GM13976 (cell line): ENCODE measurements around the gene GRN.
"Not testable (repeated sequence)": the region's sequence is repeated elsewhere in the genome, so short reads cannot be mapped to it uniquely, and the experiment has no call there.

Source experiments
- DNase-seq: peaks from one replicate; pipeline ENCODE4 v3.0.0; 2012; ENCODE audit warnings: low spot score
- in situ Hi-C: fragments of 300-500 bp; cut with MboI; formaldehyde crosslinking; loops from one replicate; pipeline ENCODE4 v1.12.0; 2022; ENCODE audit warnings: low sequenced_read_pairs, mixed read lengths, inconsistent platforms; ENCODE audit not compliant: unreplicated experiment
- TF ChIP-seq, protein P1 (sequence below): IDR thresholded peaks from 2 replicates; pipeline ENCODE4 v1.5.1; 2012; ENCODE audit warnings: borderline replicate concordance, mild to moderate bottlenecking; ENCODE audit not compliant: insufficient read depth; ENCODE audit errors: extremely low read depth, missing control alignments, control extremely low read depth

Gene GRN

GRCh38 chr17:44390250-44390870 is 45.3 kb downstream of the GRN start:
- in situ Hi-C loops, result no loop called here
- TF ChIP-seq, protein P1, sequence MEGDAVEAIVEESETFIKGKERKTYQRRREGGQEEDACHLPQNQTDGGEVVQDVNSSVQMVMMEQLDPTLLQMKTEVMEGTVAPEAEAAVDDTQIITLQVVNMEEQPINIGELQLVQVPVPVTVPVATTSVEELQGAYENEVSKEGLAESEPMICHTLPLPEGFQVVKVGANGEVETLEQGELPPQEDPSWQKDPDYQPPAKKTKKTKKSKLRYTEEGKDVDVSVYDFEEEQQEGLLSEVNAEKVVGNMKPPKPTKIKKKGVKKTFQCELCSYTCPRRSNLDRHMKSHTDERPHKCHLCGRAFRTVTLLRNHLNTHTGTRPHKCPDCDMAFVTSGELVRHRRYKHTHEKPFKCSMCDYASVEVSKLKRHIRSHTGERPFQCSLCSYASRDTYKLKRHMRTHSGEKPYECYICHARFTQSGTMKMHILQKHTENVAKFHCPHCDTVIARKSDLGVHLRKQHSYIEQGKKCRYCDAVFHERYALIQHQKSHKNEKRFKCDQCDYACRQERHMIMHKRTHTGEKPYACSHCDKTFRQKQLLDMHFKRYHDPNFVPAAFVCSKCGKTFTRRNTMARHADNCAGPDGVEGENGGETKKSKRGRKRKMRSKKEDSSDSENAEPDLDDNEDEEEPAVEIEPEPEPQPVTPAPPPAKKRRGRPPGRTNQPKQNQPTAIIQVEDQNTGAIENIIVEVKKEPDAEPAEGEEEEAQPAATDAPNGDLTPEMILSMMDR, result no peak
- no peak for DNase-seq

DNA sequence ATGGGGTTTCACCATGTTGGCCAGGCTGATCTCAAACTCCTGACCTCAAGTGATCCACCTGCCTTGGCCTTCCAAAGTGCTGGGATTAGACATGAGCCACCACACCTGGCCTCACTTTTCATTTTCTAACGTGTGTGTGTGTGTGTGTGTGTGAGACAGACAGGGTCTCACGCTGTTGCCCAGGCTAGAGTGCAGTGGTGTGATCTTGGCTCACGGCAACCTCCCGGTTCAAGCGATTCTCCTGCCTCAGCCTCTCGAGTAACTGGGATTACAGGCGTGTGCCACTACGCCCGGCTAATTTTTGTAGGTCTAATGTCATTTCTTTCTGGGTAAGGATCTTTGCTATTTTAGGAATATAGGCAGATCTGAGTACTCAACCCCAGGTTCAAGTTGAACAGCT is 49.0 kb downstream of the GRN start:
- in situ Hi-C loops, DNase-seq: not testable (repeated sequence)

- in situ Hi-C loops, result no loop called here
- no peak for DNase-seq
- TF ChIP-seq, protein P1, result no peak
Measured at GRCh38 chr17:44394833-44395232, 49.7 kb downstream of the GRN start.

GRCh38 chr17:44396946-44397345 is 51.8 kb downstream of the GRN start:
- TF ChIP-seq, protein P1, result no peak
- in situ Hi-C loops, result no loop called here
- DNase-seq, result no peak

DNA sequence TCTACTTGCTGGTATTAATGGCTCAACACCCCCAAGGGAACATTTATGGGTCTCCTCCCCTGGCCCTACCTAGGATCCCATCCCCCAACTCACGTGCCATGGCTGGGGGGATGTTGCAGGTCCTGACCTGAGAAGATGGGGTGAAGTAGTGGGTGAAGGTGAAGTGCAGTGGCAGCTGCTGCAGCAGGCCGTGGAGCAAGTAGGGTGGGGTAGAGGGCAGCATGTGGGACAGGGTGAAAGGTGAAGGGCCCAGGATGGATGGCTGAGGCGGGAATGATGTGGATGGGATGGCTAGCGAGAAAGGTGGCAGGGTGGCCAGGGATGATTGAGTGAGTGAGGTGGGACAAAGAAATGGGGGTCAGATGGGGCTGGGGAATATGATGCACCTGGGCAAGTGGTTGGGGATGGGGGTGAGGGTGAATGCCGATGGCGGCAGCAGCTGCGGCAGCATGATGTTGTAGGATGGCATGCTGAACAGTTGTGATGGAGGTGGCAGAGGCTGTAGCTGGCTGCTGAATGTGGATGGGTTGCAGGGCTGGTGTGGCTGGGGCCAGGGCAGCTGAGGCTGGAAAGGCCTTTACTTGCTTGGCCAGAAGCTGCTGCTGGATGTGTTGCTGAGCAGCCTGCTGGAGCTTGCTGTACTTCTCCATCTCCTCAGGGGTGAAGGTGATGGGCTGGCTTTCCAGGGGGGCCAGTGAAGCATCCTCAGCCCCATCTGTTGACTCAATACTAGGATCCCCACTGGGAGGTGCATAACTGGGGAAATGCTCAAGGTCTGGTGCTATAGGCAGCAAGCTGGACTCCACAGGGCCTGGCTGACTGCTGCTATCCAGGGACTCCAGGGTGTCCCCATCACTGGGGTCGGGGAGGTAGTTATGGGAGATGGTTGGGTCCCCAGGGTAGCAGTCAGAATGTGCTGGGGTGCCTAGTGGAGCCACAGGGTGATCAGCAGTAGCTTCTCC is 52.7 kb downstream of the GRN start:
- DNase-seq, result no peak
- in situ Hi-C loops, result no loop called here
- TF ChIP-seq, protein P1, result no peak

GRCh38 chr17:44398692-44399691 is 53.9 kb downstream of the GRN start:
- in situ Hi-C loops, result no loop called here
- no peak for DNase-seq
- TF ChIP-seq, protein P1, result no peak
